ENCODE data around the gene CCDC32.
A peak's percentile ranks its signal among the peaks of the same experiment; 100 is the strongest.
"Not testable (repeated sequence)": the region's sequence is repeated elsewhere in the genome, so short reads cannot be mapped to it uniquely, and the experiment has no call there.

Gene CCDC32

GRCh38 chr15:40590667-40591050 is 25.8 kb upstream of the CCDC32 start:
- H3K4me3 ChIP-seq, result no peak overlapping the region
- H3K27me3 ChIP-seq (ENCODE audit: low read depth), result no peaks in the 10 kb centered on the region; the same call in 1 of the 2 replicates
- no peak for DNase-seq (ENCODE audit: low spot score in 2 of 2)
- no peaks in the 10 kb centered on the region for H3K9me3 ChIP-seq
- in situ Hi-C loops (cut with MboI; ENCODE audit: low sequenced_read_pairs), result no loop called here
- H3K4me1 ChIP-seq, result peaks cover 2% of the 10 kb centered on the region; the same call in 1 of the 2 replicates
- H3K36me3 ChIP-seq (replicated peaks), result no peaks in the 10 kb centered on the region; the same call in 1 of the 2 replicates

GRCh38 chr15:40584191-40584590 is 19.3 kb upstream of the CCDC32 start:
- H3K27me3 ChIP-seq (ENCODE audit: low read depth), result no peaks in the 10 kb centered on the region; the same call in 1 of the 2 replicates
- DNase-seq (ENCODE audit: low spot score in 2 of 2), result no peak
- in situ Hi-C loops (cut with MboI; ENCODE audit: low sequenced_read_pairs), result no loop called here
- H3K4me3 ChIP-seq, result no peak overlapping the region
- no peaks in the 10 kb centered on the region for H3K4me1 ChIP-seq
- no peaks in the 10 kb centered on the region for H3K9me3 ChIP-seq
- no peaks in the 10 kb centered on the region for H3K36me3 ChIP-seq (replicated peaks)

- in situ Hi-C loops (cut with MboI; ENCODE audit: low sequenced_read_pairs), result no loop called here
- no peak for DNase-seq (ENCODE audit: low spot score in 2 of 2)
- no peak overlapping the region for H3K4me3 ChIP-seq
Observed at GRCh38 chr15:40582726-40583246, 17.9 kb upstream of the CCDC32 start.

GRCh38 chr15:40581796-40582195 is 17.0 kb upstream of the CCDC32 start:
- DNase-seq (ENCODE audit: low spot score in 2 of 2); H3K4me1 ChIP-seq; H3K4me3 ChIP-seq; H3K27me3 ChIP-seq (ENCODE audit: low read depth); H3K9me3 ChIP-seq; in situ Hi-C loops (cut with MboI; ENCODE audit: low sequenced_read_pairs); H3K36me3 ChIP-seq (replicated peaks): not testable (repeated sequence)

More at GRCh38 chr15:40582726-40583246, 17.9 kb upstream of the CCDC32 start:
- Histone ChIP-seq H3K27me3 (ENCODE audit: low read depth) (no peaks in the 10 kb centered on the region; the same call in 1 of the 2 replicates), H3K4me1 (no peaks in the 10 kb centered on the region), H3K36me3 (replicated peaks) (no peaks in the 10 kb centered on the region), H3K9me3 (no peaks in the 10 kb centered on the region)

- H3K27me3 ChIP-seq (ENCODE audit: low read depth), result no peaks in the 10 kb centered on the region
- no peaks in the 10 kb centered on the region for H3K9me3 ChIP-seq
- no peak overlapping the region for H3K4me3 ChIP-seq
- H3K36me3 ChIP-seq (replicated peaks), result peaks cover 12% of the 10 kb centered on the region
- in situ Hi-C loops (cut with MboI; ENCODE audit: low sequenced_read_pairs), result no loop called here
- no peaks in the 10 kb centered on the region for H3K4me1 ChIP-seq
- no peak for DNase-seq (ENCODE audit: low spot score in 2 of 2)
Observed at GRCh38 chr15:40578892-40579291, 14.1 kb upstream of the CCDC32 start.

- H3K4me3 ChIP-seq; H3K27me3 ChIP-seq (ENCODE audit: low read depth); H3K9me3 ChIP-seq; H3K4me1 ChIP-seq; in situ Hi-C loops (cut with MboI; ENCODE audit: low sequenced_read_pairs); DNase-seq (ENCODE audit: low spot score in 2 of 2): not testable (repeated sequence)
- H3K36me3 ChIP-seq (replicated peaks), result peaks cover 26% of the 10 kb centered on the region
Observed at GRCh38 chr15:40576914-40577313, 12.1 kb upstream of the CCDC32 start.

GRCh38 chr15:40575113-40575512 is 10.3 kb upstream of the CCDC32 start:
- Histone ChIP-seq H3K4me1 (peaks cover 7% of the 10 kb centered on the region), H3K4me3 (no peak overlapping the region), H3K27me3 (ENCODE audit: low read depth) (no peaks in the 10 kb centered on the region), H3K36me3 (replicated peaks) (peaks cover 34% of the 10 kb centered on the region), H3K9me3 (no peaks in the 10 kb centered on the region)
- in situ Hi-C loops (cut with MboI; ENCODE audit: low sequenced_read_pairs), result no loop called here
- DNase-seq (ENCODE audit: low spot score in 2 of 2), result no peak

GRCh38 chr15:40569129-40569953 is 4.5 kb upstream of the CCDC32 start, which contains the start of gene RPUSD2:
Gene RPUSD2 (plus strand): TSS chr15:40569299. CDS start chr15:40569338, 39 bp downstream.
- Histone ChIP-seq H3K9me3 (no peaks in the 10 kb centered on the region), H3K4me3 (peak within 1 kb of the TSS; percentile 95), H3K36me3 (replicated peaks) (peaks cover 26% of the 10 kb centered on the region), H3K4me1 (peaks cover 16% of the 10 kb centered on the region), H3K27me3 (ENCODE audit: low read depth) (no peaks in the 10 kb centered on the region)
- in situ Hi-C loops (cut with MboI; ENCODE audit: low sequenced_read_pairs), result no loop called here
- peak; percentile 88 to 95 for DNase-seq (ENCODE audit: low spot score in 2 of 2)

GRCh38 chr15:40567111-40567510 is 2.3 kb upstream of the CCDC32 start:
- peak; percentile 33 to 34 for DNase-seq (ENCODE audit: low spot score in 2 of 2)
- Histone ChIP-seq H3K9me3 (no peaks in the 10 kb centered on the region), H3K36me3 (replicated peaks) (peaks cover 9% of the 10 kb centered on the region), H3K4me1 (peaks cover 19% of the 10 kb centered on the region), H3K27me3 (ENCODE audit: low read depth) (no peaks in the 10 kb centered on the region), H3K4me3 (no peak overlapping the region)
- in situ Hi-C loops (cut with MboI; ENCODE audit: low sequenced_read_pairs), result no loop called here

GRCh38 chr15:40565333-40566238 is 744 bp upstream of the CCDC32 start:
- H3K27me3 ChIP-seq (ENCODE audit: low read depth), result no peaks in the 10 kb centered on the region
- no peak for DNase-seq (ENCODE audit: low spot score in 2 of 2)
- peak overlapping the region; percentile 62 for H3K4me3 ChIP-seq
- in situ Hi-C loops (cut with MboI; ENCODE audit: low sequenced_read_pairs), result no loop called here
- H3K9me3 ChIP-seq, result no peaks in the 10 kb centered on the region
- no peaks in the 10 kb centered on the region; the same call in 1 of the 2 replicates for H3K36me3 ChIP-seq (replicated peaks)
- H3K4me1 ChIP-seq, result peaks cover 17% of the 10 kb centered on the region

- no peaks in the 10 kb centered on the region for H3K27me3 ChIP-seq (ENCODE audit: low read depth)
- DNase-seq (ENCODE audit: low spot score in 2 of 2), result no peak
- no peaks in the 10 kb centered on the region for H3K9me3 ChIP-seq
- no peak overlapping the region for H3K4me3 ChIP-seq
- H3K4me1 ChIP-seq, result peaks cover 8% of the 10 kb centered on the region
- in situ Hi-C loops (cut with MboI; ENCODE audit: low sequenced_read_pairs), result no loop called here
- no peaks in the 10 kb centered on the region for H3K36me3 ChIP-seq (replicated peaks)
Observed at GRCh38 chr15:40563426-40563825, 1.4 kb downstream of the CCDC32 start.

GRCh38 chr15:40562691-40563090 is 2.2 kb downstream of the CCDC32 start:
- no peak for DNase-seq (ENCODE audit: low spot score in 2 of 2)
- Histone ChIP-seq H3K36me3 (replicated peaks) (no peaks in the 10 kb centered on the region), H3K4me1 (peaks cover 8% of the 10 kb centered on the region), H3K27me3 (ENCODE audit: low read depth) (no peaks in the 10 kb centered on the region), H3K9me3 (no peaks in the 10 kb centered on the region), H3K4me3 (no peak overlapping the region)
- in situ Hi-C loops (cut with MboI; ENCODE audit: low sequenced_read_pairs), result no loop called here

- DNase-seq (ENCODE audit: low spot score in 2 of 2), result no peak
- Histone ChIP-seq H3K27me3 (ENCODE audit: low read depth) (no peaks in the 10 kb centered on the region), H3K4me1 (peaks cover 2% of the 10 kb centered on the region), H3K9me3 (no peaks in the 10 kb centered on the region), H3K36me3 (replicated peaks) (no peaks in the 10 kb centered on the region), H3K4me3 (no peak overlapping the region)
- in situ Hi-C loops (cut with MboI; ENCODE audit: low sequenced_read_pairs), result no loop called here
Observed at GRCh38 chr15:40558952-40559742, 5.7 kb downstream of the CCDC32 start.

Data from HAP-1 (cell line).